ENCODE data around the gene PAIP2. TPM values are rescaled to one million over a fixed set of nuclear protein-coding genes. Genes with fewer than 3 reads are reported as not detected.

PAIP2 gene
- total RNA-seq, 1 experiment from 2014 or later, result 79.4 TPM

GRCh38 chr5:139369181-139369580 is 27.5 kb downstream of the PAIP2 start:
- ChIA-PET CTCF (no interaction called here), POLR2A (no interaction called here)
- in situ Hi-C loops (cut with HindIII; ENCODE audit: low pct_unique_long_range_greater_than_20kb, low sequenced_read_pairs), result no loop called here
- ATAC-seq (no peak), DNase-seq (ENCODE audit: low read depth, low spot score) (no peak)
- Histone ChIP-seq H3K4me1 (ENCODE audit: control insufficient read depth, insufficient read depth, low read length) (peaks cover 9% of the 10 kb centered on the region), H3K9me3 (ENCODE audit: control insufficient read depth, insufficient read depth, low read depth, low read length) (no peaks in the 10 kb centered on the region), H3K27ac (ENCODE audit: low read length) (no peak overlapping the region), H3K4me3 (ENCODE audit: low read depth in 2 of 2, low read length in 2 of 2) (no peak overlapping the region), H3K27me3 (ENCODE audit: control insufficient read depth, insufficient read depth, low read length) (no peaks in the 10 kb centered on the region), H3K36me3 (ENCODE audit: control insufficient read depth, insufficient read depth, low read length) (peaks cover 25% of the 10 kb centered on the region)
- TF ChIP-seq TCF7L2 (IDR thresholded peaks at IDR 0.05; ENCODE audit: low read depth, low read length) (no peak), SIN3A (IDR thresholded peaks at IDR 0.05; ENCODE audit: borderline replicate concordance, insufficient read depth, low read depth, low read length) (no peak), REST (IDR thresholded peaks at IDR 0.05; ENCODE audit: insufficient read depth in 1 of 2, low read depth in 2 of 2, low read length in 1 of 2) (no peak), CTCF (IDR thresholded peaks at IDR 0.05) (no peak), POLR2AphosphoS5 (IDR thresholded peaks at IDR 0.05; ENCODE audit: low read depth, low read length) (no peak)
- BruUV-seq (replicated peaks), result TSS peak; percentile 65
- intact Hi-C loops (cut with micrococcal nuclease; ENCODE audit: unreplicated experiment), result no loop called here

- intact Hi-C loops (cut with micrococcal nuclease; ENCODE audit: unreplicated experiment), result no loop called here
- no TSS peak for BruUV-seq (replicated peaks)
- Histone ChIP-seq H3K27ac (ENCODE audit: low read length) (no peak overlapping the region), H3K36me3 (ENCODE audit: control insufficient read depth, insufficient read depth, low read length) (peaks cover 22% of the 10 kb centered on the region), H3K4me3 (ENCODE audit: low read depth in 2 of 2, low read length in 2 of 2) (no peak overlapping the region), H3K9me3 (ENCODE audit: control insufficient read depth, insufficient read depth, low read depth, low read length) (no peaks in the 10 kb centered on the region), H3K27me3 (ENCODE audit: control insufficient read depth, insufficient read depth, low read length) (no peaks in the 10 kb centered on the region), H3K4me1 (ENCODE audit: control insufficient read depth, insufficient read depth, low read length) (peaks cover 9% of the 10 kb centered on the region)
- ChIA-PET CTCF (no interaction called here), POLR2A (no interaction called here)
- in situ Hi-C loops (cut with HindIII; ENCODE audit: low pct_unique_long_range_greater_than_20kb, low sequenced_read_pairs), result no loop called here
- ATAC-seq, result no peak
- no peak for DNase-seq (ENCODE audit: low read depth, low spot score)
- no peak for TF ChIP-seq REST (IDR thresholded peaks at IDR 0.05; ENCODE audit: insufficient read depth in 1 of 2, low read depth in 2 of 2, low read length in 1 of 2)
- TF ChIP-seq CTCF (IDR thresholded peaks at IDR 0.05), result no peak
- no peak for TF ChIP-seq POLR2AphosphoS5 (IDR thresholded peaks at IDR 0.05; ENCODE audit: low read depth, low read length)
- TF ChIP-seq SIN3A (IDR thresholded peaks at IDR 0.05; ENCODE audit: borderline replicate concordance, insufficient read depth, low read depth, low read length), result no peak
- no peak for TF ChIP-seq TCF7L2 (IDR thresholded peaks at IDR 0.05; ENCODE audit: low read depth, low read length)
Observed at GRCh38 chr5:139371482-139372435, 30.1 kb downstream of the PAIP2 start.

Data from Panc1 (cell line).